ENCODE measurements around the gene DCLK2.

Gene DCLK2

DNA sequence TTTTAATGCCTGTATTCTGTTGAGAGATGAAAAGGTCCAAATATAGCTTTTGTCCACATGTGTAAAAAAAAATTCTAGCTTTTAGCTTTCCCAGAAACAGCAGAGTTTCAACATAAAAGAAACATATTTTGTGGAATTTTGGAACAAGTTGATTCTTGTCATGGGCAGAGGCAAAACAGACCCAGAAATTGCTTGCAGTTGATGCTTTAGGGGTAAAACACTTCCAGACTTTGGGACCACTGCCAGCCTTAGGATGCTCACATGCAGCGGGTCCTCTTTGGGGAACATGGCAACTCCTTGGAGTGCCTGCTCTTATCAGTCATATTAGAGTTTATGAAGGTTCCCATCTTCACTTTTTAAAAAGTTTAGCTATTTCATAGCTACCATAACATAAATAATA, 30.4 kb downstream of the DCLK2 start:
- POLR2A ChIA-PET: no interaction called here
- TF ChIP-seq ZNF114 (tag by site-specific recombination; IDR thresholded peaks at IDR 0.05) (no peak), ZNF341 (tag by site-specific recombination; IDR thresholded peaks at IDR 0.05; ENCODE audit: low read depth) (no peak), ZNF677 (tag by site-specific recombination; IDR thresholded peaks at IDR 0.05) (no peak), ZSCAN16 (tag by site-specific recombination; IDR thresholded peaks at IDR 0.05) (no peak), REST (tag by site-specific recombination; IDR thresholded peaks at IDR 0.05) (no peak), YY1 (tag by site-specific recombination; IDR thresholded peaks at IDR 0.05) (no peak), ZNF354C (tag by site-specific recombination; IDR thresholded peaks at IDR 0.05; ENCODE audit: borderline replicate concordance, low read depth) (no peak), ZNF280C (tag by site-specific recombination; IDR thresholded peaks at IDR 0.05) (no peak), ZBTB26 (tag by site-specific recombination; optimal IDR thresholded peaks at IDR 0.05) (no peak), ZNF416 (tag by site-specific recombination; IDR thresholded peaks at IDR 0.05) (no peak), ZNF837 (tag by site-specific recombination; IDR thresholded peaks at IDR 0.05) (no peak), ZNF670 (tag by site-specific recombination; IDR thresholded peaks at IDR 0.05; ENCODE audit: low read depth) (no peak), OSR2 (tag by site-specific recombination; IDR thresholded peaks at IDR 0.05) (no peak), ZNF138 (tag by site-specific recombination; IDR thresholded peaks at IDR 0.05; ENCODE audit: borderline replicate concordance) (no peak), ZNF223 (tag by site-specific recombination; IDR thresholded peaks at IDR 0.05) (no peak)
- TF ChIP-seq, protein P1, sequence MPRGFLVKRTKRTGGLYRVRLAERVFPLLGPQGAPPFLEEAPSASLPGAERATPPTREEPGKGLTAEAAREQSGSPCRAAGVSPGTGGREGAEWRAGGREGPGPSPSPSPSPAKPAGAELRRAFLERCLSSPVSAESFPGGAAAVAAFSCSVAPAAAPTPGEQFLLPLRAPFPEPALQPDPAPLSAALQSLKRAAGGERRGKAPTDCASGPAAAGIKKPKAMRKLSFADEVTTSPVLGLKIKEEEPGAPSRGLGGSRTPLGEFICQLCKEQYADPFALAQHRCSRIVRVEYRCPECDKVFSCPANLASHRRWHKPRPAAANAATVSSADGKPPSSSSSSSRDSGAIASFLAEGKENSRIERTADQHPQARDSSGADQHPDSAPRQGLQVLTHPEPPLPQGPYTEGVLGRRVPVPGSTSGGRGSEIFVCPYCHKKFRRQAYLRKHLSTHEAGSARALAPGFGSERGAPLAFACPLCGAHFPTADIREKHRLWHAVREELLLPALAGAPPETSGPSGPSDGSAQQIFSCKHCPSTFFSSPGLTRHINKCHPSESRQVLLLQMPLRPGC (tag by site-specific recombination; IDR thresholded peaks at IDR 0.05): no peak
- H3K4me3 ChIP-seq (ENCODE audit: low read depth, low read length): no peak overlapping the region

GRCh38 chr4:150114641-150115040, 36.4 kb downstream of the DCLK2 start:
- Histone ChIP-seq H3K4me1 (ENCODE audit: control insufficient read depth, insufficient read depth, low read length) (0 out of 2 replicates have a peak, but pooled peaks cover 3% of the 10 kb centered on the region), H3K36me3 (ENCODE audit: control insufficient read depth in 2 of 2, insufficient read depth in 1 of 2, low read length in 2 of 2) (no peaks in the 10 kb centered on the region), H3K4me3 (ENCODE audit: low read depth, low read length) (no peak overlapping the region), H3K27ac (ENCODE audit: extremely low read depth, low read depth, low read length) (no peak overlapping the region), H3K9me3 (ENCODE audit: control insufficient read depth, insufficient read depth, low read depth, low read length) (no peaks in the 10 kb centered on the region)
- CTCF ChIA-PET: interaction anchor here (0.7 kb wide), 2 partner anchors 90 to 795 kb away, joined by 3 read pairs; no protein-coding TSS in a partner anchor
- POLR2A ChIA-PET: no interaction called here
- peak; percentile 67 for TF ChIP-seq SETDB1 (IDR thresholded peaks at IDR 0.05; ENCODE audit: insufficient read length, low read length)
- TF ChIP-seq ZSCAN23 (tag by site-specific recombination; IDR thresholded peaks at IDR 0.05): no peak
- TF ChIP-seq TRIM28 (IDR thresholded peaks at IDR 0.05; ENCODE audit: borderline replicate concordance, low read length): 0 out of 2 replicates have a peak, but pooled peaks have one; percentile 8

More for the DNA sequence above, 30.4 kb downstream of the DCLK2 start:
- Histone ChIP-seq H3K36me3 (ENCODE audit: control insufficient read depth in 2 of 2, insufficient read depth in 1 of 2, low read length in 2 of 2) (no peaks in the 10 kb centered on the region), H3K4me1 (ENCODE audit: control insufficient read depth, insufficient read depth, low read length) (no peaks in the 10 kb centered on the region), H3K9me3 (ENCODE audit: control insufficient read depth, insufficient read depth, low read depth, low read length) (no peaks in the 10 kb centered on the region), H3K27ac (ENCODE audit: extremely low read depth, low read depth, low read length) (no peak overlapping the region)
- CTCF ChIA-PET: interaction anchor here (0.9 kb wide), 1 partner anchor 315 kb away, joined by 3 read pairs; no protein-coding TSS in a partner anchor
